DMS114 treated with DMSO at 0.1 percent for 48 hours (cell line): ENCODE results near the gene GATA2.

ENCODE experiments used
- DNase-seq: peaks from one replicate; lab custom pipeline; 2025; ENCODE audit not compliant: unreplicated experiment; lab: John Stamatoyannopoulos, UW

The GATA2 gene

GRCh38 chr3:128503164-128503651, 10.2 kb upstream of the GATA2 start:
- no peak for DNase-seq

DNA sequence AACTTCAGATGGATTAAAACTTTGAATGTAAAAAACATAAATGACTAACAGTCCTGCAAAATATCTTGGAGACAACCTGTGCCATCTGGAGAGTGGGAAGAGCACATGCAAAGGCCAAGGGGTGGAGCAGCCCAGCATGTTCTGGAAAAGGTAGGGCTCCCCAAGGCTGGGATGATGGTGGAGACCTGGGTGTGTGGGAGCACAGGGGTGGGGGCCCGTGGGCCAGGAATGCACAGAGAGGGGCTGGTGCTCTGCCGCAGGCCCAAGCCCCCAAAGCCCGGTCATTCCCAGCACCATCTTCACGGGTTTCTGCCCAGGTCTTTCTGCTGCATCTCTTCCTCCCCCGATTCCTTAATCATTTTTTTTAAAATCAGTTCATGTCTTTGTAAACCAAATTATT, 9.7 kb upstream of the GATA2 start:
- no peak for DNase-seq

DNA sequence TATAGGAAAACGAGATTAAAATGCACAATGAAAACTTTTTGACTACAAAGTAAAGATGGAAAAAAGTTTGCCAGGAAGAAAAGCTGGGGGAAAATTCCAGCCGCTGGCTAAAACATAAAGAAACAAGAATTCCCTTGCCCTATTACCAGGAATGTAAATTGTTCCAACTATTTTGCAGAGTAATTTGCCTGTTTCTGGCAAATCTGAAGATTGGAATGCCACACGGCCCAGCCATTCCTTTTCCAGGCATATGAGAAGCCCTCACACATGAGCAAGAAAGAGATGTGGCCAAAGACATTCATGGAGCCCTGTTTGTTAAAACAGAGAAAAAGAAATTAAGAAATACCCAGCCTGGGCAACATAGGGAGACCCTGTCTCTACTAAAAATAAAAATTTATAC, 8.4 kb upstream of the GATA2 start:
- DNase-seq: no peak

DNA sequence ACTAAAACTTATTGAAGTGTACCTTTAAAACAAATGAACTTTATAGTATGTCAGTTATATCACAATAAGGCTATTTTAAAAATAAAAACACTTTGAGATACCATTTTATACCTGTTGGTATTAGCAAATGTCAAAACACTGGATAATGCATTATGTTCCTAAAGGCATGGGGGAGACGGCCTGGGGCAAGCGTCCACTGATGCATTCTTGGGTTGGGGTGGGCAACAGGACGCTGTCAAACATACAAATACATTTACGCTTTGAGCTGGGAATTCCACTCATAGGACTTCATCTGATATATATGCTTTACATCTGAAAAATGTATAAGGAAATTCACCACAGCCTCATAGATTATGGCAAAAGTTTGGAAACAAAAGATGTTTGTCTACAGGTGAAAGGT, 7.6 kb upstream of the GATA2 start:
- no peak for DNase-seq

DNA sequence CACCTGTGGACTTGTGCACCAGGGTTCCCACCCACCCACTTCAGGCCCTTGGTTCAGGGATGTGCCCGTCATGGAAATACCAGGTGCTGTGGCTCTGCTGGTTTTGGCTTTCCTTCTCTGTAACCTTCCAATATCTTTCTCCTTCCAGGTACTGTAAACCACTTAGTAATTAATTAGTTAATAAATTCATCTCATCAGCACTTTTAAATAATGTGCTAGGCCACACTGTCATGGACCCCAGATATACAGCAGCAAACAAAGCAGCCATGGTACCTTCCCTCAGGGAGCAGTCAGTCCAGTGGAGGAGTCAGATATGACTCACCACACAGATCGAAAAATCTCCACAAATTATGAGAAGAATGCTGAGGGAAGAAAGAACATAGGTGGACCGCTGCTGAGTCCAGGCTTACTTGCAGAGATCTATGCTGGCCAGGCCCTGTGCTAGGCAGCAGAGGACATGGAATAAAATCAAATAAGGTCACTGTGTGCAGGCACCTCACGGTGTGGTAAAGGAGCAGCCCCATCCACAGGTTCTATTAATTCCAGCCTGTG, 6.8 kb upstream of the GATA2 start:
- DNase-seq: no peak

DNA sequence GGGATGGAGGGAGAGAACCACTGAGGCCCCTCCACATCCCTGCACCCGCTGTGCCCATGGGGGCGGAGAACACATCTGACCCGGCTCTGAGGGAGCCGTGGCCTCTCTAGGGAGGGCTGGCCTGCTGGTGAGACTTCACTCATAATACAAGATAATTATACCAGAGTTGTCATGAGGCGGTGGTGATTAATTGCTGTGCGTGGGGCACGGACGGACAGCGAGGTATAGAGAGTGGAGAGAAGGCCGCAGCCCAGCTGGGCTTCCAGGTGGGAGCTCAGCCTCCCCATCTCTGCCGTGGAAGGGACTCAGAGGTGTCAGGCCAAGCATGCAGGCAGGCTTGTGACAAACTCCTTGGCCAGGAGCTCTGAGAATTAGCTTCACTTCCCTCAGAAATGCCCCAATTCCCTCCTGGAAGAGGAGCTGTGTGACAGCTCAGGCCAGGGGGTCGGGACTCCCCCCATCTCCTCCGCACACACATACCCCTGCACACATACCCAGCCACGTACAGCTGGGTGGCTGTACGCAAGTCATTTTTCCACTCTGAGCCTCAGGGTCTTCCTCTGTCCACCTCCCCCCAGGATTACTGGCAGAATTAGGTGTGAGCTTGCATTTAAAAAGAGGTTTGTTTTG, 6.0 kb upstream of the GATA2 start:
- DNase-seq: no peak

DNA sequence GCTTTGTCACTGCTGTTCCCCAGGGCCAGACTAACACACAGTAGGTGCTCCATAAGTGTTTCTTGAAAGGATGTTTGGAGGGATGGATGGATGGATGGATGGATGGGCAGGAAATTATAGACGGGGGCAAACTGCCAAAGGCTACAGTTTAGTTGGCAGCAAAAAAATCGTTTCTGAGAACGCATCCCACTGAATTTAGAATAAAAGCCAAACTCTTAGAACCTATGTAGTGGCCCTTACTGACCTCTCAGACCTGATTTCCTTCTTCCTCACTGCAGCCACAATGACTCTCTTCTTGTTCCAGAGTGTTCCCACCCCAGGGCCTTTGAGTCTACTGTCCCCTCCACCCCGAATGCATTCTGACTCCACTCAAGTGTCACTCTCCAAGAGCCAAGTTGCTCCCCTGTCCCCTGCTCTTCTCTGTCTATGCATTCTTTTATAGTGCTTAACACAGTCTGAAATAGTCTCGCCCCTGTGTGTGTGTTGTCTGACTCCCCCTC, 5.2 kb upstream of the GATA2 start:
- no peak for DNase-seq

DNA sequence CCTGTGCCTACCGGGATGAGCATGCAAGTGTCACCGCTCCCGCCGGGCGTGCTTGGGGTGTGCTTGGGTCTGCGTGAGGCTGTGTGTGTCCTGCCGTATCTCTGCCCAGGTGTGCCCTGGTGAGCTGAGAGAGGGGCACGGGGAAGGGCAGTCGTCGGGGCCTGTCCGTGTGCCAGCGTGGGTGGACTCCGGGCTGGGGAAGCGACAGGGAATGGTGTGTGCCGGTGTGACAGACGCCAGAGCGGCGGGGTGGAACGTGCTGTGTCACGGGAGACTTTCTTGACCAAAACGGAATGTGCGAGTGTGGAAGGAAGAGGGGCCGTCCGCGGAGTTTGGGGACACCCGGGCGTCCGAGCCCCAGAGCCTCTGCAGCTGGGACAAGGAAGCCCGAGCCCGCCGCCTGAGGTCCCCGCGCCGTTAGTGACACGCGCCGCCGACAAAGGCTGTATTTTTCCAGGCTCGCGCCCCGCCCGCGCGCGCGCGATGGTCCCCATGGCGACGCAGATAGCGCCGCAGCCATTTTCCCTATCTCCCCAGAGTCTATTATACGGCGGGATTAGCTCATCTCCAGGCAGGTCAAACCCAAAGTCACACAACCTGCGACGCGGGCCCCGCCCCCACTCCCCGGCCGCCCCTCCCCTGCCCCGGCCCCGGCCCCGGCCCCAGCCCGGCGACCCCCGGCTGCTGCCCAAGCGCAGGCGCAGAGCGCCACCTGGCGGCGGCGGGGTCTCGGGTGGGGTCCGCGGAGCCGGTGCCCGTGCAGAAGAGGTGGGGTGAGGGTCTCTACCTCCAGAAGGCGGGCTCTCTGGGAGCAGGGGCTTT, 4.5 kb upstream of the GATA2 start:
- DNase-seq: peak; percentile 44

- DNase-seq: no peak
Measured at GRCh38 chr3:128496602-128497304, 3.8 kb upstream of the GATA2 start.

DNA sequence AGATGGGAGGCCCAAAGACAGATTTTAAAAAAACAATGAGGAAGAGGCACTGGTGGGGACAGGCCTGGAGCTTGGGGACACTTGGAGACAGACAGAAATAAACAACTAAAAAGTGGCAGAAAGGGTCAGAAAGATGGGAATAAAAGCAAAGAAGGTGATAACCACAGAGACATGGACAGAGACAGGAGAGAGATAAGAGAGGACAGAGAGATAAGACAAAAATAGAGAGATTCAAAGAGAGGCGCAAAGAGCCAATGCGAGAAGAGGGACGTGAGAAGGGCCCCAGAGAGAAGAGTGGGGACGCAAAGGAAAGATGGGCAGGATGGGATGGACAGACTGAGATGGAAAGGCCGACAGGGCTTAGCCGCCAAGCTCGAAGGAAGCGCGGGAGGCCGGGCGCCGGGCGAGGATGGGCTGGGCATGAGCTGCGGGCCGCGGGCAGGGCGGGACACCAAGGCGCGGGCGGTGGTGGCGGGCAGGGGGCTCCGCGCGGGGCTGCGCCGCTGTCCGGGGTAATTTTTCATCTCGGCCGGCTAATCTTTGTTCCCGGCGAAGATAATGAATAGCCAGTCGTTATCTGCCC, 3.1 kb upstream of the GATA2 start:
- DNase-seq: no peak

DNA sequence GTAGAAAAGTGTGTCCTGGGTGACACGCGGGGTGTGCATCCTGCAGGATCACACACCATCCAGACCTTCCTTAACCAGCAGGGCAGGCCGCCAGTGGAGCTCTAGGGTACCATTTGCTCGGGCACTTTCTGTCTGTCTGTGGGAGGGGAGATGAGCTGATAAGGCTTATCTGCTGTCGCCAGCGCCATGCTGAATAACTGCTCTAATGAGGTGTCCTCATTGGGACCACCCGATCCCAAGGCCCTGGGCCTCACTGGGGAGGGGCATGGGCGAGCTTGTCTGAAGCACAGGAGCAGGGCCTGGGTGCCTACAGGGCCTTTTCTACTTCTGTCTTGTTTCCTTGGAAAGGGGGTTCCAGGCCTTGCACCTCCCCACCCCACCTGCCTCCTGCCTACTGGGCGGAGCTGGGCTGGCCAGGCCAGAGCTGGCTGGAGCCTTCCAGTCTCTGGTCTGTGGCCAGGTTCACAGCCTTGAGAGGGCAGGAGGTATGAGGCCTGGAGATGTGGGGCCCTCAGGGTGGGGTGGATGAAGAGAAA, 2.5 kb upstream of the GATA2 start:
- DNase-seq: no peak

GRCh38 chr3:128494367-128494650, 1.3 kb upstream of the GATA2 start:
- DNase-seq: no peak

DNA sequence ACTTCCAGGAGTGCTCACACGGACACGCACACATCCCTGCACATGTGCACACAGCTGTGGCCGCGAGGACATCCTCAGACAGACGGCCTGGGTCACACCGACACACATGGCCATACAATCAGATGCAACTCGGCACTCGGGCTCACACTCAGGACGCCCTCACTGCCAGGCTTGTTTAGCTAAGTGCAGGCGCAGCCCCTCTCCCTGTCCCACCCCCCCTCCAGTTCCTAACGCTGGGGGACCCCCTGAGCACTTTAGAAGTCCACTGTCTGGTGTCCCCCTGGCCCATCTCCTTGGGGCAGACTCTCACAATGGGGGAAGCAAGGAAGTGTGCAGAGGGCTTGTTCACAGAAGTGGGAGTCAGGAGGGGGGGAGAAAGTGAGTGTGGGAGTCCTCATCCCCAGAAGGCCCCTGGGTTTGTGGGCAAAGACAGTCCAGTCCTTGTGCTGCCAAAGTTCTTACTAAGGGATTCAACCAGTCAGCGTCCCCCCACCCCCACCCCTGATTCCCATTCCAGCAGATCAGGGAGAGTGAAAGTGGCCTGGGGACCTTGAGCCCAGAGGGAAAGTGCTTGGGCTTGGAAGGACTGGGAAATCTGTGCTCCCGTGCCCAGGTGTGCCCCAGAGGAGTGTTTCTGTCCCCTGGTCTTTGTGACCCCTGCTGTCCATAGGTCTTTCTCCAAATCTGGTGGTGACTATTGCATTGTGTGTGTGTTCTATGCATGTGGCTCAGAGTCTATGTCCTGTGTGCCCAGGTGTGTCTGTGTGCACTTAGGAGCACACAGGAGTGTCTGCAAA, 767 bp upstream of the GATA2 start:
- DNase-seq: no peak

GRCh38 chr3:128491941-128492670, 895 bp downstream of the GATA2 start:
- DNase-seq: no peak

GRCh38 chr3:128491691-128491940, 1.4 kb downstream of the GATA2 start:
- no peak for DNase-seq

DNA sequence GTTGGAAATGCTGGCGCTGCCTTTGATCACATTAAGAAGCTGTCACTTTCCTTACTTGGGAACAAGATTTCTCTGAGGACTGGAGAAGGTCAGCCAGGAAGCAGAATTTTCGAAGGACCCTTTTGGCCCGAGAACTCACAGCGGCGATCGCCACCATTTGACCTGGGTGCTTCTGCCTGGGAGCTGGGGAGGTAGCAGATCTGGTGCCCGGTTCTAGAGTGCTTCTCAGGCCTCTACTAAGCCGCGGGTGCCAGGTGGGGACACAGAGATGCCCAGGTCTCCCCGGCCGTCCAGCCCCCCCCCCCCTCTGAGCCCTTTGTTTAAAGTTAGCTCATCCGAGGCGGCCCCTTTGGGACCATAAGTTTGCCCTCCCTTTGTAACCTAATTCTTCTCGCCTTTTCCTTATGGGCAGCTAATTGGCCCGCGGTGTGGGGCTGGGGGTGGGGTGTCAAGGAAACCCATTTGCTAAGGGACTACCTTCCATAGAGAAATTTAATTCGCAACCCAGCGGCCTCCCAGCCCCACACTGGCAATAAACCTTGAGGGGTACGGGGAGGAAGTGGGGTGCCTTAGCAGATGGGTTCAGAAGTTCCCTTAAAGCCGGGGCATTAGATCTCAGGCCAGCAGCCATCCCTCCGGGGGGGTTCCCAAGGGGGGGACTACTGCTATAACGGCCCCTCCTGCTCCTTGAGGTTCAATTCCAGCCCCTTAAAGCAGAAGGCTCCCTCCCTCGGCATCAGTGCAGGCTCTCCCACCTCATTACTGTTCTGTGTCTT, 1.9 kb downstream of the GATA2 start:
- no peak for DNase-seq

DNA sequence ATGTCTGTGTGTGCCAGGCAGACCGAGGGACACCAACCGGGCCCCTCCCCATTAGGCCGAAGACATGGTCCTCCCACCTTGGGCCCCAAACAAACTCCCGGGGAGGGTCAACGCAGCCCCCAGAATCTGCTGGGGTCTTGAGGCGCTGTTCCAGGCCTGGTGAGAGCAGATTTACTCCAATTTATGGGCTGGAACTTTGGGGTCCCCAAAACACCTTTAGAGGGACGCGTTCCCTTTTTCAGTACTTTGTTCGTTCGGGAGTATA, 2.4 kb downstream of the GATA2 start:
- DNase-seq: no peak

DNA sequence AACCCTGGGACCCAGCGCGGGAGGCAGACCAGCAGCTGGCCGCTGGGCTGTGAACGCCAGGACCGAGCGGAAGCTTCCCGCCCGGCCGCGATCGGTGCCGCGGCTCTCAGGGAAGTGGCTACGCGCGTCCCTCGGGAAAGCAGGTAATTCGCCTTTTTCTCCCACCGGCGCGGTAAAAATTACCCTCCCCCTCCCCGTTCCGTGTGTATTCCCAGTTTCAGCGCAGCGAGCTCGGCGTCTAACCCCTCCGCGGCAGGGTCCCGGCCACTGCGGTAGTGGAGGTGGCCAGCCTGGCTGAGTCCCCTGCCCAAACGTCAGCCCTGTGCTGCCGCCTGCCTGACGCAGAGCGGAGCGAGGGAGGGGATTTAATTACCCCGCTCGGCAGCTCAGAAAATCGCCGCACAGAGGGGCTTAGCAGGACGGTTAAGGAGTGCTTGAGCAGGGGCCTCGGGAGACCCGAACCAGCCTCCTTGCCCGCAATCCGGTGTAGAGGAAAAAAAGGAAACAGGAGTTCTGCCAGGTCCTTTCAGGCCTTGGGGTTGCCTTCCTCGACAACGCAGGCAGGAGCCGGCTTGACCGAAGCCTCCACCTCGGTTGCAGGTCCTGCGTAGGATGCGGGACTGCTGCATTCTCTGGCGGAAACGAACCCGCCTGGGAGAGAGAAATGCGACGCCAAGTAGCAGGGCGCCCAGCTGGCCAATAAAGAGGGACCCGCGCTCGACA, 2.9 kb downstream of the GATA2 start:
- DNase-seq: peak; percentile 18

- no peak for DNase-seq
Measured at GRCh38 chr3:128489674-128489926, 3.4 kb downstream of the GATA2 start.
